ENCODE results near the gene NUTF2.

DNA sequence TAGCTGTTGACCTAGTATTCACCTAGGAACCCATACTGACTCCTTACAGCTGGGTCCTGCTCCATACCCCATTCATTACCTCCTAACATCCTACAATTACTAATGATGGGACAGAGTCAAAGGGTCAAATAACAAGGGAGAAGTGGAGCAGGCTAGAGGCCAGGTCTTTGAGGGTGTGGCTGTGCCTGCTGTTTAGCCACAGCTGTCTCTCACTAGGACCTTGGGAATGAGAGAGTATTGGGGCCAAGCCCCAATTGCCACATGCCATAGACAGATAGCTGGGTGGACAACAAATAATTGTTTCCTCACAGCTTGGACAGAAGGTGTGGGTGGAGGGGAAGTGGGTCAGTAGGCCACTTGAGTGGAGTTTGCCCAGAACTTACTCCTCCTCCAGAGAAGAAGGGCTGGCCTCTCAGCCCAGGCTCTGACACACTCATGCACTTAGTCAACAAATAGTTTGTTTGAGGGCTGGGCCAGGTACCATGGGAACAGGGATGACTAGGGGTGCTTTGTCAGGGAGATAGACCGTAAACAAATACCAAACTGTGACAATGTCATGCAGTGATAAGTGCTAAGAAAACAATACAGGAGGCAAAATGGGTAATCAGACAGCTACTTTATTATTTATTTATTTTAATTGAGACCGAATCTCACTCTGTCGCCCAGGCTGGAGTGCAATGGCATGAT is 11.0 kb downstream of the NUTF2 start:
- TF ChIP-seq NFYB (CRISPR knock-in tag; conservative IDR thresholded peaks at IDR 0.05; ENCODE audit: low read depth) (no peak), CTCF (IDR thresholded peaks at IDR 0.05) (no peak), NR2C2 (CRISPR knock-in tag; IDR thresholded peaks at IDR 0.05) (no peak), OVOL2 (CRISPR knock-in tag; IDR thresholded peaks at IDR 0.05; ENCODE audit: borderline replicate concordance) (no peak), ATF3 (CRISPR knock-in tag; conservative IDR thresholded peaks at IDR 0.05) (no peak), ELF4 (CRISPR knock-in tag; IDR thresholded peaks at IDR 0.05; ENCODE audit: low read depth) (no peak), SMAD4 (CRISPR knock-in tag; IDR thresholded peaks at IDR 0.05) (no peak), ZNF423 (CRISPR knock-in tag; IDR thresholded peaks at IDR 0.05) (no peak), CREB1 (CRISPR knock-in tag; IDR thresholded peaks at IDR 0.05) (no peak), ZNF425 (CRISPR knock-in tag; conservative IDR thresholded peaks at IDR 0.05) (no peak), ZNF121 (CRISPR knock-in tag; IDR thresholded peaks at IDR 0.05) (no peak), SP1 (CRISPR knock-in tag; conservative IDR thresholded peaks at IDR 0.05) (no peak)

Measured in WTC11 (cell line).